CD14-positive monocyte (primary cell): ENCODE results near the gene CDC42BPB. TPM values are rescaled to one million over a fixed set of nuclear protein-coding genes. Genes with fewer than 3 reads are reported as not detected.

Experiments used
- DNase-seq, 3 donors: peaks; one replicate each; pipeline ENCODE4 v3.0.0-alpha.2; 2011 to 2022
- H2AFZ ChIP-seq: 2 replicates; pipeline ENCODE4 v1.6.0; 2012; ENCODE audit warnings: mild to moderate bottlenecking, low read depth, low read length, inconsistent platforms; ENCODE audit not compliant: insufficient read depth, poor library complexity, severe bottlenecking
- H3K27ac ChIP-seq, 2 donors: 1 replicate in 1 of 2; 2 replicates in 1 of 2; pipeline ENCODE4 v1.5.1; 2012 to 2013; ENCODE audit warnings: low read length in 2 of 2, control low read depth in 1 of 2, inconsistent platforms in 1 of 2, low read depth in 1 of 2, mild to moderate bottlenecking in 1 of 2
- H3K27me3 ChIP-seq, 2 donors: one replicate each; pipeline versions ENCODE4 v1.6.0 to v1.6.1; 2011 to 2013; ENCODE audit warnings: low read length in 2 of 2; ENCODE audit not compliant: control insufficient read depth in 2 of 2, insufficient read depth in 2 of 2
- H3K36me3 ChIP-seq, 2 donors: replicated peaks in 1 of 2; 1 replicate in 1 of 2; 2 replicates in 1 of 2; pipeline versions ENCODE4 v1.5.1 to v1.6.1; 2012 to 2013; ENCODE audit warnings: low read length in 2 of 2, control low read depth in 1 of 2, inconsistent platforms in 1 of 2, mild to moderate bottlenecking in 1 of 2; ENCODE audit not compliant: insufficient read depth in 2 of 2, control insufficient read depth in 1 of 2
- H3K4me1 ChIP-seq, 2 donors: 1 replicate in 1 of 2; 2 replicates in 1 of 2; pipeline versions ENCODE4 v1.5.1 to v1.6.1; 2012 to 2013; ENCODE audit warnings: low read length in 2 of 2, control low read depth in 1 of 2, inconsistent platforms in 1 of 2, mild to moderate bottlenecking in 1 of 2, moderate library complexity in 1 of 2; ENCODE audit not compliant: insufficient read depth in 2 of 2, control insufficient read depth in 1 of 2
- H3K4me2 ChIP-seq: replicated peaks from 2 replicates; pipeline ENCODE3; 2012; ENCODE audit warnings: low read length, moderate library complexity, mild to moderate bottlenecking; ENCODE audit not compliant: poor library complexity, severe bottlenecking; ENCODE audit errors: extremely low read depth
- H3K4me3 ChIP-seq, 3 experiments: fragments of 200-600 bp in 1 of 3; sonication (generic) in 1 of 3; replicated peaks in 1 of 3; 1 replicate in 2 of 3; 2 replicates in 1 of 3; pipeline ENCODE4 v1.5.1; 2011 to 2013; ENCODE audit warnings: low read length in 3 of 3, mild to moderate bottlenecking in 3 of 3, control low read depth in 2 of 3, low read depth in 2 of 3, inconsistent platforms in 1 of 3, moderate library complexity in 1 of 3
- H3K79me2 ChIP-seq: 2 replicates; pipeline ENCODE4 v1.6.0; 2012; ENCODE audit warnings: mild to moderate bottlenecking, control low read depth, inconsistent platforms, low read length, moderate library complexity; ENCODE audit not compliant: insufficient read depth
- H3K9ac ChIP-seq: 2 replicates; pipeline ENCODE4 v1.6.0; 2017; ENCODE audit warnings: low read length, mild to moderate bottlenecking; ENCODE audit not compliant: insufficient read depth, poor library complexity, severe bottlenecking
- H3K9me3 ChIP-seq, 2 donors: replicated peaks in 1 of 2; 1 replicate in 1 of 2; 2 replicates in 1 of 2; pipeline versions ENCODE4 v1.5.1 to v1.6.1; 2012 to 2013; ENCODE audit warnings: low read length in 2 of 2, control low read depth in 1 of 2; ENCODE audit not compliant: control insufficient read depth in 1 of 2, insufficient read depth in 1 of 2
- H4K20me1 ChIP-seq: 2 replicates; pipeline ENCODE4 v1.6.0; 2012; ENCODE audit warnings: mild to moderate bottlenecking, low read length, control low read depth, moderate library complexity; ENCODE audit not compliant: insufficient read depth
- H3K27ac Mint-ChIP-seq, 7 donors: one replicate each; pipeline ENCODE4 v1.8.0; 2020; ENCODE audit warnings: mild to moderate bottlenecking in 7 of 7, mixed read lengths in 7 of 7, moderate library complexity in 6 of 7, inconsistent platforms in 2 of 7
- H3K27me3 Mint-ChIP-seq, 3 donors: one replicate each; pipeline ENCODE4 v1.8.0; 2021 to 2022; ENCODE audit warnings: low read depth in 3 of 3, mild to moderate bottlenecking in 3 of 3, mixed read lengths in 3 of 3, moderate library complexity in 3 of 3, inconsistent platforms in 1 of 3
- H3K36me3 Mint-ChIP-seq, 2 donors: one replicate each; pipeline ENCODE4 v1.8.0; 2020; ENCODE audit warnings: mixed read lengths in 2 of 2, inconsistent platforms in 1 of 2, mild to moderate bottlenecking in 1 of 2
- H3K4me1 Mint-ChIP-seq: one replicate; pipeline ENCODE4 v1.8.0; 2020; ENCODE audit warnings: mild to moderate bottlenecking, mixed read lengths
- H3K4me3 Mint-ChIP-seq, 2 donors: one replicate each; pipeline ENCODE4 v1.8.0; 2020; ENCODE audit warnings: mild to moderate bottlenecking in 2 of 2, mixed read lengths in 2 of 2, moderate library complexity in 1 of 2
- H3K9me3 Mint-ChIP-seq, 7 donors: one replicate each; pipeline ENCODE4 v1.8.0; 2020 to 2022; ENCODE audit warnings: mixed read lengths in 7 of 7, mild to moderate bottlenecking in 6 of 7, moderate library complexity in 6 of 7, inconsistent platforms in 2 of 7
- CTCF ChIP-seq: fragments of 200-600 bp; IDR thresholded peaks from one replicate; pipeline ENCODE4 v1.8.0; 2022; ENCODE audit warnings: antibody characterized with exemption, mild to moderate bottlenecking
- WGBS: methylation state at CpG from one replicate; pipeline ENCODE4 v1.1.5; 2013; ENCODE audit warnings: missing lambda C conversion rate; ENCODE audit not compliant: insufficient coverage; 5-methylcytosine and 5-hydroxymethylcytosine counted together
- intact Hi-C, 2 donors: fragments of 100-400 bp; cut with micrococcal nuclease; formaldehyde crosslinking; loops; one replicate each; pipeline versions ENCODE4 v1.15.0 to v1.15.1; 2023
- polyA plus RNA-seq, 3 donors: library from polyadenylated mRNA; depleted of rRNA in 1 of 3; unstranded in 2 of 3; stranded (reverse) in 1 of 3; fragments of 300-500 nt in 2 of 3; fragments of >200 nt in 1 of 3; fragmentation: Illumina TruSeq in 2 of 3; gene quantifications; 1 replicate in 2 of 3; 2 replicates in 1 of 3; pipeline ENCODE4 v1.2.3, GENCODE V29; 2012 to 2021

The CDC42BPB gene
- polyA plus RNA-seq, 3 donors: 0.25 to 19.0 (median 0.60) TPM

GRCh38 chr14:102901633-102902032, 155.7 kb downstream of the CDC42BPB start:
- H2AFZ ChIP-seq: no peak overlapping the region
- no peak for TF ChIP-seq CTCF
- H3K36me3 ChIP-seq: peaks cover 74 to 92% of the 10 kb centered on the region in 2 donors
- intact Hi-C loops: no loop called here
- Mint-ChIP-seq H3K4me3 (no peak overlapping the region), H3K9me3 (peaks cover 0 to 1% (median 0%) of the 10 kb centered on the region in 7 donors), H3K27ac (peak overlapping the region in 1 of 7 donors; percentile 73), H3K27me3 (peaks cover 0 to 1% (median 0%) of the 10 kb centered on the region in 3 donors), H3K4me1 (peaks cover 9% of the 10 kb centered on the region), H3K36me3 (peaks cover 60 to 86% of the 10 kb centered on the region in 2 donors)
- no peaks in the 10 kb centered on the region for H3K9me3 ChIP-seq
- H3K27ac ChIP-seq: no peak overlapping the region
- peaks cover 0 to 6% of the 10 kb centered on the region in 2 donors for H3K4me1 ChIP-seq
- H3K79me2 ChIP-seq: no peaks in the 10 kb centered on the region
- H3K4me2 ChIP-seq: no peak overlapping the region
- H3K27me3 ChIP-seq: no peaks in the 10 kb centered on the region
- WGBS: 3% methylated on average over 3 of the region's 4 CpGs
- H4K20me1 ChIP-seq: peaks cover 44% of the 10 kb centered on the region
- no peak overlapping the region for H3K4me3 ChIP-seq
- no peak overlapping the region for H3K9ac ChIP-seq
- DNase-seq: no peak

GRCh38 chr14:102900631-102901571, 156.4 kb downstream of the CDC42BPB start:
- H3K79me2 ChIP-seq: no peaks in the 10 kb centered on the region
- intact Hi-C loops: no loop called here
- no peaks in the 10 kb centered on the region for H3K27me3 ChIP-seq
- peaks cover 44% of the 10 kb centered on the region for H4K20me1 ChIP-seq
- no peak overlapping the region for H2AFZ ChIP-seq
- H3K4me3 ChIP-seq: no peak overlapping the region
- peaks cover 0 to 6% of the 10 kb centered on the region in 2 donors for H3K4me1 ChIP-seq
- DNase-seq: no peak
- H3K27ac ChIP-seq: no peak overlapping the region
- H3K36me3 ChIP-seq: peaks cover 71 to 92% of the 10 kb centered on the region in 2 donors
- peaks cover 62 to 87% of the 10 kb centered on the region in 2 donors for H3K36me3 Mint-ChIP-seq
- H3K9me3 ChIP-seq: no peaks in the 10 kb centered on the region
- 66% methylated on average over 31 of the region's 39 CpGs for WGBS
- no peak overlapping the region for H3K4me3 Mint-ChIP-seq
- H3K9me3 Mint-ChIP-seq: peaks cover 0 to 1% (median 0%) of the 10 kb centered on the region in 7 donors
- TF ChIP-seq CTCF: no peak
- H3K27ac Mint-ChIP-seq: peak overlapping the region in 1 of 7 donors; percentile 73
- H3K27me3 Mint-ChIP-seq: peaks cover 0 to 1% (median 0%) of the 10 kb centered on the region in 3 donors
- H3K4me1 Mint-ChIP-seq: peaks cover 9% of the 10 kb centered on the region
- no peak overlapping the region for H3K4me2 ChIP-seq
- H3K9ac ChIP-seq: no peak overlapping the region
